Astrocyte of the spinal cord (primary cell): ENCODE data around the gene LPAR3.
"Not testable (repeated sequence)": the region's sequence is repeated elsewhere in the genome, so short reads cannot be mapped to it uniquely, and the experiment has no call there.

Source experiments
- DNase-seq: peaks from one replicate; pipeline ENCODE4 v3.0.0; 2011; ENCODE audit warnings: low read depth, low spot score
- H3K4me3 ChIP-seq: 2 replicates; pipeline ENCODE4 v1.5.1; 2011; ENCODE audit warnings: low read depth, mild to moderate bottlenecking, low read length, moderate library complexity
- in situ Hi-C: cut with HindIII; loops from 2 replicates; pipeline ENCODE4 v1.10.0; 2017; ENCODE audit warnings: low sequenced_read_pairs
- TF ChIP-seq, protein P1 (sequence below): IDR thresholded peaks from 2 replicates; pipeline ENCODE4 v1.5.1; 2012; ENCODE audit warnings: low read depth, mild to moderate bottlenecking, low read length, inconsistent platforms

Gene LPAR3

DNA sequence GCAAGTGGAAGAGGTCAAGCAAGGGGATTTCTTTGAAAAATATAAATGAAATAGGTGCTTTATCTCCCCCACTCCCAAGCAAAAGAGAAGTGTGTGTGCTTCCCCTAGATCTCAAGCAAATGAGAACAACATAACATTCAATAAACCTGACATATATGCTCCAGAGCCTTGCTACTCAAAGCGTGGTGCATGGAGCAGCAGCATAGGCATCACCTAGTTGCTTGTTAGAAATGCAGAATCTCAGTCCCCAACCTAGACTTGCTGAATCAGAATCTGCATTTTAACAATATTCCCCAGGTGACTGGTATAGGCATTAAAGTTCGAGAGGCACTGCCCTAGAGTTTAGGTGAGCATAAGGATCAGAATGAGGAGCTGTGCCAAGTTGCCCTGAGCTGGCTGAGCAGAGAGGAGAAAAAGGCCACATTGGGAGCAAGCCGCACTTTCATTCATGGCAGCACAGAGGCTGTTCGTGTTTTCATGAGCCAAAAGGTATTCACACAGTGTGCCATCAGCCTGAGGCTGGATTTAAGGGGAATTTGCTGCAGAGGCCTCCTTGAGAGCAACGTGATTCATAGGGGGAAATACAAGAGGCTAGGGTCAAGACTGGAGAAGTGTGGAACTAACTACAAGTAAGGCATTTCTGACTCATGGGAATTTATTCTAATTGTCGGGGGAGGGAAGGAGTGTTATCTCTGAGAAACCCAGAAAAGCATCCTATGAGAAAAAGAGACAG, 14.3 kb upstream of the LPAR3 start:
- DNase-seq, result no peak
- TF ChIP-seq, protein P1, sequence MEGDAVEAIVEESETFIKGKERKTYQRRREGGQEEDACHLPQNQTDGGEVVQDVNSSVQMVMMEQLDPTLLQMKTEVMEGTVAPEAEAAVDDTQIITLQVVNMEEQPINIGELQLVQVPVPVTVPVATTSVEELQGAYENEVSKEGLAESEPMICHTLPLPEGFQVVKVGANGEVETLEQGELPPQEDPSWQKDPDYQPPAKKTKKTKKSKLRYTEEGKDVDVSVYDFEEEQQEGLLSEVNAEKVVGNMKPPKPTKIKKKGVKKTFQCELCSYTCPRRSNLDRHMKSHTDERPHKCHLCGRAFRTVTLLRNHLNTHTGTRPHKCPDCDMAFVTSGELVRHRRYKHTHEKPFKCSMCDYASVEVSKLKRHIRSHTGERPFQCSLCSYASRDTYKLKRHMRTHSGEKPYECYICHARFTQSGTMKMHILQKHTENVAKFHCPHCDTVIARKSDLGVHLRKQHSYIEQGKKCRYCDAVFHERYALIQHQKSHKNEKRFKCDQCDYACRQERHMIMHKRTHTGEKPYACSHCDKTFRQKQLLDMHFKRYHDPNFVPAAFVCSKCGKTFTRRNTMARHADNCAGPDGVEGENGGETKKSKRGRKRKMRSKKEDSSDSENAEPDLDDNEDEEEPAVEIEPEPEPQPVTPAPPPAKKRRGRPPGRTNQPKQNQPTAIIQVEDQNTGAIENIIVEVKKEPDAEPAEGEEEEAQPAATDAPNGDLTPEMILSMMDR, result no peak
- H3K4me3 ChIP-seq, result no peak overlapping the region
- in situ Hi-C loops, result no loop called here

DNA sequence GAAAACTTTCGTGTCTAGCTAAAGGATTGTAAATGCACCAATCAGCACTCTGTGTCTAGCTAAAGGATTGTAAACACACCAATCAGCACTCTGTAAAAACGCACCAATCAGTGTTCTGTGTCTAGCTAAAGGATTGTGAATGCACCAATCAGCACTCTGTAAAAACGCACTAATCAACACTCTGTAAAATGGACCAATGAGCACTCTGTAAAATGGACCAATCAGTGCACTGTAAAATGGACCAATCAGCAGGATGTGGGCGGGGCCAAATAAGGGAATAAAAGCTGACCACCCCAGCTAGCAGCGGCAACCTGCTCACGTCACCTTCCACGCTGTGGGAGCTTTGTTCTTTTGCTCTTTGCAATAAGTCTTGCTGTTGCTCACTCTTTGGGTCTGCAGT, 9.7 kb upstream of the LPAR3 start:
- in situ Hi-C loops, H3K4me3 ChIP-seq: not testable (repeated sequence)

DNA sequence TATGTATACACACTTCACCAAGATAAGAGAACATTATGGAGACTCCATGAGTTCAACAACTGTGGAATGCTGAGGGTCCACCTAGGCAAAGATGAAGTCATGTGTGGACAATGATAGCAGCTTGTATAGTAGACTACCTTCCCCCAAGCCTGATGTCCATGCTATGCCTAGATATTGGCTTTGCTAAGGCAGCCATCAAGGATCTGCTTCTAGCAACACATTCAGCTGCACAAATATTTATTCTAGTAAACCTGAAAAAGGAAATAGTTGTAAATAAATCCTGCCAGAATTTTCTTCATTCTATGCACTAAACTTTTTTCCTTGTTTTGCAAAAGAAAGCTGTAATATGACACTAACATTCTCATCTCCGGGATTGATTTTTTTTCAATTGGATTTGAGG, 7.0 kb upstream of the LPAR3 start:
- in situ Hi-C loops, result no loop called here
- TF ChIP-seq, protein P1, result no peak
- no peak overlapping the region for H3K4me3 ChIP-seq
- DNase-seq, result no peak

More for the DNA sequence above, 9.7 kb upstream of the LPAR3 start:
- DNase-seq, result not testable (repeated sequence)

DNA sequence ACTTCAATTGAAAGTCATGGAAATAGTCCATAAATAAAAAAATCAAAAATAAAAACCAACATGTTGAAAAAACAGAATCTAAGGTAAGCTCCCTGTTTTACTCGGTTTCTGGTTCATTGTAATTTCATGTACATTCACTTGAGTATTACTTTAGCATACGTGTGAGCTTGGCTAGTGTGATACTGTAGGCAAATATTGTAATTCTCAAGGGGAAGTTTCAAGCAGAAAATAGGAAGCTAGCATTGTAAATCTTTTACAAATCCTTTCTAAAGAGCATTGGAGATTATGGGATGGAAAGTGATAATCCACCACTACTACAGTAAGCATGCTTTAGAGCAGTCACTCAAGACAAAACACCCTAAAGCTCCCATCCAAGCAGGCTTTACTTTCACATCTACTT, 3.3 kb upstream of the LPAR3 start:
- no peak for DNase-seq
- TF ChIP-seq, protein P1, result no peak
- in situ Hi-C loops, result no loop called here
- no peak overlapping the region for H3K4me3 ChIP-seq

DNA sequence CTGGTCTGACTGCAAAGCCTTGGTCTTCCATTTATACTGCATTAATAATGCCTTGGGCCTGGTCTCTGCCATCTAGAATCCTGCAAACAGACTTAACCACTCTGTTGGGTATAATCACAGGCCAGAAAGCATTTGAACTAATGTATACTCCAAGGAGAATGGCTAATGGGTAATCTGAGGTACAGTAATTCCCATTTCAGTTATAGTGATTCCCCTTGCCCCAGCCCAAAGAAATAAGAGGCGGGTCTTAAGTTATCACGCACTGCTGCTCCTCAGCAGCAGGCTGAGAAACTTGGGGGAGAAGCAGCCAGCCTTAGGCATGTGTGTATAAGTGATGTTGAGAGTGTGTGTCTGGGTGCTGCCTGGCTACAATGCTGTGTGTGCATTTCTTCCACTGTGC, 2.4 kb downstream of the LPAR3 start:
- no peak for DNase-seq
- no peak overlapping the region for H3K4me3 ChIP-seq
- in situ Hi-C loops, result no loop called here
- TF ChIP-seq, protein P1, result no peak

DNA sequence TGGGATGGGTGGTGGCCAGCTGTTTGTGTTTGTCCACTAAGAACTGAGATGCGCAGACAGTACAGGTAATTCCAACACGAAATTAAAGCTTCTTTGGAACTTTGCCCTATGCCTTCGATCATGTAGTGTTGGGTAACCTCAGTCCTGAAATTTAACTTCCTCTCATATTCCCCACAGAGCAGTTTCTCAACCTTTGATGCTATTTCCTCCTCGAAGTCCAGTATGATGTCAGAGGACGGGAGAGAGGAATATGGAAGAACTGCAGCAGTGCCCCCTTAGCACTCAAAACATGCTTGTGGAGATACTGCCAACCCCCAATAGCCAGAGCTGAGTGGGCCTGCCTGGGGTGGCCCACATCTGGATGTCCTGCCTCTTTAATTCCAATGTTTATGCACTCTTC, 3.6 kb downstream of the LPAR3 start:
- DNase-seq, result no peak

DNA sequence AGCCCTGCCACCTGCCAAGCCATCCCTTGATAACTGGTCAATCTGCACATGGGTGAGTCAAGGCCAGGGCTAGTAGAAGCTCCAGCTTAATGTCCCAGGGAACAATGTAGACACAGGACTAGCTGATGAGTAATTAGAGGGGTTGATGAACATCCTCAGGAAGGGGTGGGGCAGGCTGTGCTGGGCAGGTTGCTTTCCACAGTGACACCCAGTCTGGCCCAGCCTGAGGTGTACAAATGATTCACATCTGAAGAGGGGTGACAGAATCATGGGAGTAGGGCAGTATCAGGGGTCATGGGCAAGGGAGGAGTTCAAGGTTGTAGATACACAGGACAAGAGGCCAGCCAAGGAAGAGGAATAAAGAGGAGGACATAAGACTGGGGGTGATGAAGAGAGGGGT, 4.3 kb downstream of the LPAR3 start:
- H3K4me3 ChIP-seq, result no peak overlapping the region
- DNase-seq, result no peak
- TF ChIP-seq, protein P1, result no peak
- in situ Hi-C loops, result no loop called here

More for the DNA sequence above, 3.6 kb downstream of the LPAR3 start:
- H3K4me3 ChIP-seq, result no peak overlapping the region
- in situ Hi-C loops, result no loop called here
- TF ChIP-seq, protein P1, result no peak
